SH-SY5Y (cell line): Measurements from ENCODE around the gene TOP2B.

Source experiments
- GATA2 ChIP-seq: IDR thresholded peaks from 2 replicates; pipeline ENCODE4 v1.6.1; 2011; ENCODE audit warnings: mild to moderate bottlenecking, low read depth, low read length
- GATA3 ChIP-seq: IDR thresholded peaks from 2 replicates; pipeline ENCODE4 v1.6.1; 2011; ENCODE audit warnings: low read depth, mild to moderate bottlenecking, low read length, moderate library complexity

- TF ChIP-seq GATA2 (no peak), GATA3 (no peak)
These were observed 100.6 kb downstream of the TOP2B start for GRCh38 chr3:25564075-25564474.
